ENCODE data around the gene ATRNL1. TPM values are rescaled to one million over a fixed set of nuclear protein-coding genes. Genes with fewer than 3 reads are reported as not detected.

ATRNL1 gene
- total RNA-seq, 1 experiment from 2014 or later: 8.8 TPM

GRCh38 chr10:115777646-115778045 lies 684.5 kb downstream of the ATRNL1 start:
- no peak overlapping the region for H3K4me3 Mint-ChIP-seq (ENCODE audit: low read depth, unreplicated experiment)
- H3K9me3 Mint-ChIP-seq (ENCODE audit: low read depth, unreplicated experiment): no peaks in the 10 kb centered on the region
- CTCF ChIA-PET: interaction anchor here (0.6 kb wide), 1 partner anchor 39 kb away, joined by 3 read pairs; no protein-coding TSS in a partner anchor
- intact Hi-C loops (cut with micrococcal nuclease; ENCODE audit: unreplicated experiment): no loop called here
- TF ChIP-seq CTCF (IDR thresholded peaks at IDR 0.05; ENCODE audit: unreplicated experiment): no peak
- H3K4me1 Mint-ChIP-seq (ENCODE audit: low read depth, unreplicated experiment): no peaks in the 10 kb centered on the region
- H3K36me3 Mint-ChIP-seq (ENCODE audit: insufficient read depth, unreplicated experiment): no peaks in the 10 kb centered on the region
- H3K27me3 Mint-ChIP-seq (ENCODE audit: unreplicated experiment): peaks cover 25% of the 10 kb centered on the region
- H3K27ac Mint-ChIP-seq (ENCODE audit: unreplicated experiment): no peak overlapping the region
- BruUV-seq (replicated peaks): no TSS peak
- no peak for DNase-seq

GRCh38 chr10:115790220-115790619 lies 697.1 kb downstream of the ATRNL1 start:
- TF ChIP-seq CTCF (IDR thresholded peaks at IDR 0.05; ENCODE audit: unreplicated experiment): no peak
- no peaks in the 10 kb centered on the region for H3K9me3 Mint-ChIP-seq (ENCODE audit: low read depth, unreplicated experiment)
- intact Hi-C loops (cut with micrococcal nuclease; ENCODE audit: unreplicated experiment): no loop called here
- BruUV-seq (replicated peaks): no TSS peak
- DNase-seq: no peak
- H3K27me3 Mint-ChIP-seq (ENCODE audit: unreplicated experiment): peaks cover 9% of the 10 kb centered on the region
- CTCF ChIA-PET: no interaction called here
- no peak overlapping the region for H3K4me3 Mint-ChIP-seq (ENCODE audit: low read depth, unreplicated experiment)
- no peak overlapping the region for H3K27ac Mint-ChIP-seq (ENCODE audit: unreplicated experiment)
- H3K4me1 Mint-ChIP-seq (ENCODE audit: low read depth, unreplicated experiment): no peaks in the 10 kb centered on the region
- no peaks in the 10 kb centered on the region for H3K36me3 Mint-ChIP-seq (ENCODE audit: insufficient read depth, unreplicated experiment)

- Mint-ChIP-seq H3K27me3 (ENCODE audit: unreplicated experiment) (no peaks in the 10 kb centered on the region), H3K4me3 (ENCODE audit: low read depth, unreplicated experiment) (no peak overlapping the region), H3K27ac (ENCODE audit: unreplicated experiment) (no peak overlapping the region), H3K4me1 (ENCODE audit: low read depth, unreplicated experiment) (no peaks in the 10 kb centered on the region), H3K36me3 (ENCODE audit: insufficient read depth, unreplicated experiment) (no peaks in the 10 kb centered on the region), H3K9me3 (ENCODE audit: low read depth, unreplicated experiment) (no peaks in the 10 kb centered on the region)
- no peak for TF ChIP-seq CTCF (IDR thresholded peaks at IDR 0.05; ENCODE audit: unreplicated experiment)
- intact Hi-C loops (cut with micrococcal nuclease; ENCODE audit: unreplicated experiment): loop anchor here (5.0 kb wide), 1 partner anchor 591 kb away; no protein-coding TSS in a partner anchor
- BruUV-seq (replicated peaks): no TSS peak
- DNase-seq: no peak
- CTCF ChIA-PET: no interaction called here
Observed at GRCh38 chr10:115795964-115796363, 702.8 kb downstream of the ATRNL1 start.

GRCh38 chr10:115801457-115801856 lies 708.3 kb downstream of the ATRNL1 start:
- Mint-ChIP-seq H3K27ac (ENCODE audit: unreplicated experiment) (no peak overlapping the region), H3K36me3 (ENCODE audit: insufficient read depth, unreplicated experiment) (no peaks in the 10 kb centered on the region), H3K4me1 (ENCODE audit: low read depth, unreplicated experiment) (no peaks in the 10 kb centered on the region), H3K27me3 (ENCODE audit: unreplicated experiment) (no peaks in the 10 kb centered on the region), H3K9me3 (ENCODE audit: low read depth, unreplicated experiment) (no peaks in the 10 kb centered on the region), H3K4me3 (ENCODE audit: low read depth, unreplicated experiment) (no peak overlapping the region)
- DNase-seq: no peak
- no TSS peak for BruUV-seq (replicated peaks)
- TF ChIP-seq CTCF (IDR thresholded peaks at IDR 0.05; ENCODE audit: unreplicated experiment): no peak
- CTCF ChIA-PET: interaction anchor here (0.7 kb wide), 1 partner anchor 74 kb away, joined by 3 read pairs; no protein-coding TSS in a partner anchor
- intact Hi-C loops (cut with micrococcal nuclease; ENCODE audit: unreplicated experiment): loop anchor here (10.0 kb wide), 1 partner anchor 367 kb away; no protein-coding TSS in a partner anchor

Data from Calu3 (cell line).